ENCODE data around the gene CLIC3.

Gene CLIC3

DNA sequence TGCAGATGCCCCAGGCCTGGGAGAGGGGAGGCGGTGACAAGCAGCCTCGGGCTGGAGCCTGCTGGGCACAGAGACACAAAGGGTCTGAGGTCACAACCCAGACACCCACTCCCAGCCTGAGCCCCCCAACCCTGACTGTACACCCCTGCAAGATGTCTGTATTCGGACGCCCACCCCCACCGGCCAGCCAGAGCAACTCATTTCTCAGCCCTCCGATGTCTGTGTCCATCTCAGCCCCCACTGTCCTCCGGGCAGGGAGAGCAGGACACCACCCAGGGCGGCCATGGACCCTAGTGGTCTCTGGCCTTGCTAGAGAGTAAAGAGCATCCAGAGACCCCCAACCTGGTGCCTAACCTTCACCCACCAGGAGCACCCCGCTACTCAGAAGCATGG lies 40.4 kb downstream of the CLIC3 start:
- no peak for DNase-seq (ENCODE audit: low read depth)
- TF ChIP-seq, protein P1, sequence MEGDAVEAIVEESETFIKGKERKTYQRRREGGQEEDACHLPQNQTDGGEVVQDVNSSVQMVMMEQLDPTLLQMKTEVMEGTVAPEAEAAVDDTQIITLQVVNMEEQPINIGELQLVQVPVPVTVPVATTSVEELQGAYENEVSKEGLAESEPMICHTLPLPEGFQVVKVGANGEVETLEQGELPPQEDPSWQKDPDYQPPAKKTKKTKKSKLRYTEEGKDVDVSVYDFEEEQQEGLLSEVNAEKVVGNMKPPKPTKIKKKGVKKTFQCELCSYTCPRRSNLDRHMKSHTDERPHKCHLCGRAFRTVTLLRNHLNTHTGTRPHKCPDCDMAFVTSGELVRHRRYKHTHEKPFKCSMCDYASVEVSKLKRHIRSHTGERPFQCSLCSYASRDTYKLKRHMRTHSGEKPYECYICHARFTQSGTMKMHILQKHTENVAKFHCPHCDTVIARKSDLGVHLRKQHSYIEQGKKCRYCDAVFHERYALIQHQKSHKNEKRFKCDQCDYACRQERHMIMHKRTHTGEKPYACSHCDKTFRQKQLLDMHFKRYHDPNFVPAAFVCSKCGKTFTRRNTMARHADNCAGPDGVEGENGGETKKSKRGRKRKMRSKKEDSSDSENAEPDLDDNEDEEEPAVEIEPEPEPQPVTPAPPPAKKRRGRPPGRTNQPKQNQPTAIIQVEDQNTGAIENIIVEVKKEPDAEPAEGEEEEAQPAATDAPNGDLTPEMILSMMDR (IDR thresholded peaks at IDR 0.05; ENCODE audit: insufficient read depth, low read depth, low read length, missing control alignments): no peak

DNA sequence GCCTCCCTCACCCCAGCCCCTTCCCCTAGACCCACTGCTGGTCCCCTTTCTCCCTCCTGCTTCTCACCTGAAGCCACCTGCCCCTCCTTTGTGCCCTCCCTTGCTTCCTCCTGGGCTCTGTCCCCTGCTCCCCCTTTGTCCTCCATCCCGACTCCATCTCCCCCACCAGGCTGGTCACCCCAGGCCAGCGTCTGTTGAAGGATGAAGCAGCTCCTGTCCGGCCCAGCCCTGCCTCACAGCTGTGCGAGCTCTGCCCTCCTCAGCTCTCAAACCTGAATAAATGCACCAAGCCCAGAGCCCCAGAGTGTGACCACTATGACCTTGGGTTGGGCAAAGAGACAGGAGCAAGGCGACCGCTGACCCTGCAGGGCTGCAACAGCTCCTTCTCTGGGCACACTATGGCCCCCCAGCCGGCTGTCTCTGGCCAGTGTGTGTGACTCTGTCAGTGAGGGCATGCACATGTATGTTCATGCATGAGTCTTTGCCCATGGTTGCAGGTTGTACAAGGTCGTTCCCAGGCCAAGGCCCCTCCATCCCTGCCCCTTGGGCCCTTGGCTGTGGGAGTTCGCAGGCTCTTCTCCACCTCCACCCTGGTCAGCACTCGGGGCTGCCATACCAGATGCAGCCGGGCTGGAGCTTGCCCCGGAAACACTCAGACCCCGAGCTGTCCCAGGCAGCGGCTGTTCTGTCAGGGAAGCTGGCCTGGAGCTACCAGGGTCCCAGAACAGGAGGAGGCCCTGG lies 41.0 kb downstream of the CLIC3 start:
- TF ChIP-seq, protein P1 (IDR thresholded peaks at IDR 0.05; ENCODE audit: insufficient read depth, low read depth, low read length, missing control alignments): no peak

More for the DNA sequence above, 40.4 kb downstream of the CLIC3 start:
- no peak overlapping the region for H3K4me3 ChIP-seq (ENCODE audit: low read depth, low read length)

DNA sequence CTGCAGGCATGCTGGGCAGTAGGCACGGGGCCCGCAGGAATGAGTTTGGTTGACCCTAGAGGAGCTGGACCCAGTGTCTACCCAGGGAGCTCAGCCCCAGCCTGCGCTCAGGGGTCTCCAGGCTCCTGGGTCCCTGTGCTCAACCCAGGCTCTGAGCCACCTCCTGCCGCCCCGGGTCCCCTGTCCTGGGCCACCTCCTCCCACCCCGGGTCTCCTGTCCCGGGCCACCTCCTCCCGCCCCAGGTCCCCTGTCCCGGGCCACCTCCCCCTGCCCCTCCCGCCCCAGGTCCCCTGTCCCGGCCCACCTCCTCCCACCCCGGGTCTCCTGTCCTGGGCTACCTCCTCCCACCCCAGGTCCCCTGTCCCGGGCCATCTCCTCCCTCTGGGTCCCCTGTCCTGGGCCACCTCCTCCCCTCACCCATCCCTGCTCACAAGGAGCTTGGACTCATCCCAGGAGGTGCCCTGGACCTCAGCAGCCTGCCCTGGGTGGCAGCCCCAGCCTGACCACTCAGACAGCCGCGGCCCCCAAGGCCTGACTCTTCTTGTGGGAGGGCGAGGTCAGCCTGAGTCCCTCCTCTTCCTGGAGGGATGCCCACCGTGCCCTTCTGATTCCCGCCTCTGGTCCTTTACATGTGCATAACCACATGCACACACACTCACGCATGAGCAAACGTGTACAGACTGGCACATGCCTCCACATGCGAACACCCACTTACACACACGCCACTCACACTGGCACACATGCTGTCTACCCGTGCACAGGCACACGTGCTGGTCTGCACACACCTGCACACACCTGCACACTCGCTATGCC lies 41.9 kb downstream of the CLIC3 start:
- H3K4me3 ChIP-seq (ENCODE audit: low read depth, low read length): no peak overlapping the region
- TF ChIP-seq, protein P1 (IDR thresholded peaks at IDR 0.05; ENCODE audit: insufficient read depth, low read depth, low read length, missing control alignments): no peak
- no peak for DNase-seq (ENCODE audit: low read depth)

More for the DNA sequence above, 41.0 kb downstream of the CLIC3 start:
- no peak for DNase-seq (ENCODE audit: low read depth)
- no peak overlapping the region for H3K4me3 ChIP-seq (ENCODE audit: low read depth, low read length)

DNA sequence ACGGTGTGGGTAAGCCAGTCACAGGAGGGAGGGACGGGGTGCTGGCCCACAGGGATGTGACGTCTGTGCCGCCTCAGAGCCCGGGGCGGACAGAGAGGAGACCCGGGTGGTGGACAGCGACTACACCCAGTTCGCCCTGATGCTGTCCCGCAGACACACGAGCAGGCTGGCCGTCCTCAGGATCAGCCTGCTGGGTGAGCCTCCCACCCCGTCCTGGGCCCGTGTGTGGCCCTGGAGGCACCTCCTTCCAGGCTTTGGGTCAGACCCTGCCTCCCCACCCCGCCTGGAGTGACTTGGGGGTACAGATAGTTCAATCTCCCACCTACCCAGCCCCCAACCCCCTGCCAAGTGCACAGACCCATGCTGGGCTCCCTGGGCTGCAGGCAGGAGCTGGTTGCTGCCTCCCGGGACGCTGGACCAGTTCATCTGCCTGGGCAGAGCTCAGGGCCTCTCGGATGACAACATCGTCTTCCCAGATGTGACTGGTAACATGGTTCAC lies 42.5 kb downstream of the CLIC3 start:
- no peak overlapping the region for H3K4me3 ChIP-seq (ENCODE audit: low read depth, low read length)
- no peak for DNase-seq (ENCODE audit: low read depth)
- TF ChIP-seq, protein P1 (IDR thresholded peaks at IDR 0.05; ENCODE audit: insufficient read depth, low read depth, low read length, missing control alignments): no peak

DNA sequence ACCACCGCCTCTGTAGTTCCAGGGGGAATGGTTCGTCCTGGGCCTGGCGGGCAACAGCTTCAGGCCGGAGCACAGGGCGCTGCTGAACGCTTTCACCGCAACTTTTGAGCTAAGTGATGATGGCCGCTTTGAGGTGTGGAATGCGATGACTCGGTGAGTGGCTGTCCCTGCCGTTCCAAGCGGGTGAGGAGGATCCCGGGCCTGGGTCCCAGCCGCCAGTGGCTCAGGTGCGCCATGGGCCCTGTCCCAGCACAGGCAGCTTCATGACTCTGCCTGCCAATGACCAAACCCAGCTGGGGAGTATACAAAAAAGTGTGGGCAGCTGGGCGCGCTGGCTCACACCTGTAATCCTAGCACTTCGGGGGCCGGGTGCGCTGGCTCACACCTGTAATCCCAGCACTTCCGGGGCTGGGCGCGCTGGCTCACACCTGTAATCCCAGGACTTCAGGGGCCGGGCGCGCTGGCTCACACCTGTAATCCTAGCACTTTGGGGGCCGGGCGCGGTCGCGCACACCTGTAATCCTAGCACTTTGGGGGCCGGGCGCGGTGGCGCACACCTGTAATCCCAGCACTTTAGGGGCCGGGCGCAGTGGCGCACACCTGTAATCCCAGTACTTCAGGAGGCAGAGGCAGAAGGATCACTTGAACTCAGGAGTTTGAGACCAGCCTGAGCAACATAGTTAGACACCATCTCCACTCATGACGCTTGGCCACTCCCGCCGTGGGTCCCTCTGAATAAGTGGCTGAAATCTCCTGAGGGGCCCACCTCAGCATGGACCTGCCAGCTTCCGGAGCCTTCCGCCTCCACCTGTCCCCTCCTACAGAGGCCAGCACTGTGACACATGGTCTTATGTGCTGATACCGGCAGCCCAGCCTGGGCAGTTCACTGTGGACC lies 43.2 kb downstream of the CLIC3 start:
- DNase-seq (ENCODE audit: low read depth): no peak
- H3K4me3 ChIP-seq (ENCODE audit: low read depth, low read length): no peak overlapping the region
- TF ChIP-seq, protein P1 (IDR thresholded peaks at IDR 0.05; ENCODE audit: insufficient read depth, low read depth, low read length, missing control alignments): no peak

DNA sequence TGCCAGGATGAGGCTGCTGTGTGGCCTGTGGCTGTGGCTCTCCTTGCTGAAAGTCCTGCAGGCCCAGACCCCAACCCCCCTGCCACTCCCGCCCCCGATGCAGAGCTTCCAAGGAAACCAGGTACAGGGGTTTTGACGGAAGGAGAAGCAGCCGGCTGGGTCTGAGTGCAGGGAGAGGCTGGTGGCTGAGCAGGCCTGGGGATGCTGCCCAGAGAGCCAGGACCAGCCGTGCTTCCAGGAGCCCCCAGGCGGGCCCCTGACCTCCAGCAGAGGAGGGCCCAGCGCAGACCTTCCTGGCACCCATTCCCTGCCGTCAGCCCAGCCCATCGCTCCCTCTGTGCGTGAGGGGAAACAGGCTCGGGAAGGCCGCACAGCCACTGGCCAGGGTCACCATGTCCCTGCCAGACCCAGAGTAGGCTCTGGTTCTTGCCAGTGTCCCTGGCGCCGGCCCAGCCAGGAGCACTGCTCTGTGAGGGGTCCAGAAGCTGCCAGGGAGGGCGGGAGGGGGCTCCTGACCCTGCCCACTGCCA lies 44.0 kb downstream of the CLIC3 start:
- H3K4me3 ChIP-seq (ENCODE audit: low read depth, low read length): no peak overlapping the region
- TF ChIP-seq, protein P1 (IDR thresholded peaks at IDR 0.05; ENCODE audit: insufficient read depth, low read depth, low read length, missing control alignments): no peak
- no peak for DNase-seq (ENCODE audit: low read depth)

Data from GM12865 (cell line).